ENCODE data around the gene TMEM52.

- no peak for TF ChIP-seq POLR2AphosphoS5 (IDR thresholded peaks at IDR 0.05; ENCODE audit: control insufficient read depth, insufficient read depth, low read depth, low read length)
- TF ChIP-seq ZNF76 (CRISPR knock-in tag; IDR thresholded peaks at IDR 0.05; ENCODE audit: borderline replicate concordance), result no peak
- TF ChIP-seq NONO (IDR thresholded peaks at IDR 0.05; ENCODE audit: low read depth in 2 of 2, low read length in 1 of 2), result peak; percentile 16 to 38; a peak in 2 of 4 replicates
- TF ChIP-seq SMC3 (conservative IDR thresholded peaks at IDR 0.05; ENCODE audit: insufficient read depth, low read depth, low read length), result no peak
- no peak for TF ChIP-seq ZNF408 (CRISPR knock-in tag; IDR thresholded peaks at IDR 0.05; ENCODE audit: low read depth)
- peak in 1 of 3 experiments; percentile 1; a peak in 1 of 6 replicates for TF ChIP-seq CTCF (IDR thresholded peaks at IDR 0.05 in 2 of 3, conservative IDR thresholded peaks at IDR 0.05 in 1 of 3; ENCODE audit: insufficient read depth in 2 of 3, low read depth in 1 of 3, low read length in 3 of 3)
- no peak for TF ChIP-seq FOXA1 (IDR thresholded peaks at IDR 0.05; ENCODE audit: borderline replicate concordance)
- no peak for TF ChIP-seq FOXJ3 (CRISPR knock-in tag; IDR thresholded peaks at IDR 0.05)
- TF ChIP-seq MTA3 (IDR thresholded peaks at IDR 0.05; ENCODE audit: borderline replicate concordance), result peak; percentile 75; the same call in 1 of the 2 replicates
- no peak for TF ChIP-seq SETDB1 (IDR thresholded peaks at IDR 0.05; ENCODE audit: low read length)
Observed at GRCh38 chr1:1889847-1890505, 29.1 kb downstream of the TMEM52 start.

Measured in K562 (cell line).